MG63 (cell line): ENCODE data around the gene SLC22A25. TPM values are rescaled to one million over a fixed set of nuclear protein-coding genes. Genes with fewer than 3 reads are reported as not detected.
"Not testable (repeated sequence)": the region's sequence is repeated elsewhere in the genome, so short reads cannot be mapped to it uniquely, and the experiment has no call there.

ENCODE experiments used
- DNase-seq: peaks from one replicate; pipeline ENCODE4 v3.0.0-alpha.2; 2020
- H3K27me3 ChIP-seq: fragments of 250-450 bp; sonication (Bioruptor Pico); 2 replicates; pipeline ENCODE4 v1.5.1; 2020; ENCODE audit warnings: mild to moderate bottlenecking, moderate library complexity
- H3K36me3 ChIP-seq: fragments of 250-450 bp; sonication (Bioruptor Pico); 2 replicates; pipeline ENCODE4 v1.5.1; 2020; ENCODE audit warnings: mild to moderate bottlenecking, moderate library complexity
- H3K4me3 ChIP-seq: fragments of 250-450 bp; sonication (Bioruptor Pico); 2 replicates; pipeline ENCODE4 v1.5.1; 2020; ENCODE audit warnings: mild to moderate bottlenecking, moderate library complexity
- H3K9me3 ChIP-seq: fragments of 250-450 bp; sonication (Bioruptor Pico); 2 replicates; pipeline ENCODE4 v1.5.1; 2020; ENCODE audit warnings: mild to moderate bottlenecking, moderate library complexity
- total RNA-seq: library from RNA; depleted of rRNA; stranded (reverse); fragments of >200 nt; shearing (Covaris generic); gene quantifications from 2 replicates; pipeline ENCODE4 v1.2.3, GENCODE V29; 2014; ENCODE audit warnings: low replicate concordance; rRNA removed

The SLC22A25 gene
- total RNA-seq, 1 experiment from 2014 or later = not detected

DNA sequence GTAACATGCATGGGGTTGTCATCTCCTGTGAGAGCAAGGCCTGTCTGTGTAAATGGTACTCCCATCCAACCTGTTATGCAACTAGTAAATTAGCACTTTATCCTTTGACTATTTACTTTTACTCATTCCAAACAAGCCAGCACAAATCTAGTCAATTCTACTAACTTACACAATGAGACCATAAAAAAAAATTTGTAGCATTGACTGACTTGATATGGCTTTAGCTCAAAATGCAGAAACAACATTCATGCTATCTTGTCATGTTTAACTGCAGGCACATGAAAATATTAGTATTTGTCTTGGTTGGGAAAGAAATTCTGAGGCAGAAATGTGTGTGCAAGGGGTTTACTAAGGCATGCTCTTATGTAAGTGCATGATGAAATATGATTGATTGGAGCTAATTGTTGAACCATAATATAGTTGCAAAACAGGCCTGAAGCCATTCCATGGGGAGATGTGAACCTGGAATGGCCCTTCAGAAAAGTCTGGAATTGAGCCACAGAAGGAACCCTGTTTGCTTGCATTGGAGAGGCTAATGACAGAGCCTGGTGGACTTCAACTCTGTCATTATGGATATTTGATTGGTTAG, 2.5 kb downstream of the SLC22A25 start:
- Histone ChIP-seq H3K9me3 (no peaks in the 10 kb centered on the region; the same call in 1 of the 2 replicates), H3K36me3 (no peaks in the 10 kb centered on the region), H3K4me3 (no peak overlapping the region), H3K27me3 (no peaks in the 10 kb centered on the region)
- DNase-seq = no peak

DNA sequence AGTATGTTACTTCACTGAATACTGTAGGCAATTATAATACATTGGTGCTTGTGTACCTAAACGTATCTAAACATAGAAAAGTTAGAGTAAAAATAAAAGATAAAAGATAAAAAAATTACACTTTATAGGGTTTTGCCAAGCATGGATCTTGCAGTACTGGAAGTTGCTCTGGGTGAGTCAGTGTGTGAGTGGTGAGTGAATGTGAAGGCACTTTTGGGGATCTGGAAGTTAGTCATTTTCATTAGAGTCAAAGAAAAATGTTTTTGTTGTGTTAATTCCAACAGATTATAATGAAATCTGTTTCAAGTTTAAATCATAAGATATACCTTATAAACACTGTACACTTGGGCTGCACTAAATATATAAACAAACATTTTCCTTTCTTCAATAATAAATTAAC, 3.3 kb downstream of the SLC22A25 start:
- Histone ChIP-seq H3K9me3 (no peaks in the 10 kb centered on the region; the same call in 1 of the 2 replicates), H3K27me3 (no peaks in the 10 kb centered on the region), H3K36me3 (no peaks in the 10 kb centered on the region), H3K4me3 (no peak overlapping the region)
- peak; percentile 7 for DNase-seq

DNA sequence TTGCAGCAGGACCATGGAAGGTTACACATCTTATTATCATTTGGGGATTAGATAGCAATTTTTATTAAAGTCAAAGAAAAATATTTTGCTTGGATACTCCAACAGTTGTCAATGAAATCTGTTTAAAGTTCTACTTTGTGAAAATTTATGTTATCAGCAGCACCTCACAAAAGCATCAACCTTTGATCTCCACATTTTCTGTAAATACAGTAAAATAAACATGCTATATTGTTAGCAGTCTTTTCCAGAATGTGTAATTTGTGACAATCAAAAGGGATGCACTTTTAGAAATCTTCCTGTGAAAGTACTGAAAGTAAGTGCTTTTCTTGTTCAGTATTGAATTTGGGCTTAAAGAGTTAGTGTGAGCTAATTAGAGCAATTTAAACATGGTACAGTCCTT, 4.1 kb downstream of the SLC22A25 start:
- Histone ChIP-seq H3K36me3 (no peaks in the 10 kb centered on the region), H3K27me3 (no peaks in the 10 kb centered on the region), H3K9me3 (no peaks in the 10 kb centered on the region; the same call in 1 of the 2 replicates), H3K4me3 (no peak overlapping the region)
- no peak for DNase-seq

DNA sequence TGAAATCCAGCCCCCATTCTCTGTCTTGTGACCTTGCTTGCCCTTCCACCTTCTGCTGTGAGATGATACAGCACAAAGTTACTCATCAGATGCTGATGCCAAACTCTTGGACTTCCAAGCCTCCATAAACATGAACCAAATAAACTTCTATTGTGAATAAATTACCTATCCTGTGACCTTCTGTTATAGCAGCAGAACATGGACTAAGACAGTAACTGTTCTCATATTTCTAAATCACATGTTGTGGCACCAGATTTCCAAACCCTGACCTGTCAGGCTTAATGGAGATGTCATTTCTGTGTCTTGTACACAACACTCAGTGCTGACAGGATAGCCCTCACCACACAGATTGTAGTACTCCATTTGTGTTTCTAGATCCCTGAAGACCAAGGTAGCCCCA, 6.0 kb downstream of the SLC22A25 start:
- no peak for DNase-seq
- no peak overlapping the region for H3K4me3 ChIP-seq

DNA sequence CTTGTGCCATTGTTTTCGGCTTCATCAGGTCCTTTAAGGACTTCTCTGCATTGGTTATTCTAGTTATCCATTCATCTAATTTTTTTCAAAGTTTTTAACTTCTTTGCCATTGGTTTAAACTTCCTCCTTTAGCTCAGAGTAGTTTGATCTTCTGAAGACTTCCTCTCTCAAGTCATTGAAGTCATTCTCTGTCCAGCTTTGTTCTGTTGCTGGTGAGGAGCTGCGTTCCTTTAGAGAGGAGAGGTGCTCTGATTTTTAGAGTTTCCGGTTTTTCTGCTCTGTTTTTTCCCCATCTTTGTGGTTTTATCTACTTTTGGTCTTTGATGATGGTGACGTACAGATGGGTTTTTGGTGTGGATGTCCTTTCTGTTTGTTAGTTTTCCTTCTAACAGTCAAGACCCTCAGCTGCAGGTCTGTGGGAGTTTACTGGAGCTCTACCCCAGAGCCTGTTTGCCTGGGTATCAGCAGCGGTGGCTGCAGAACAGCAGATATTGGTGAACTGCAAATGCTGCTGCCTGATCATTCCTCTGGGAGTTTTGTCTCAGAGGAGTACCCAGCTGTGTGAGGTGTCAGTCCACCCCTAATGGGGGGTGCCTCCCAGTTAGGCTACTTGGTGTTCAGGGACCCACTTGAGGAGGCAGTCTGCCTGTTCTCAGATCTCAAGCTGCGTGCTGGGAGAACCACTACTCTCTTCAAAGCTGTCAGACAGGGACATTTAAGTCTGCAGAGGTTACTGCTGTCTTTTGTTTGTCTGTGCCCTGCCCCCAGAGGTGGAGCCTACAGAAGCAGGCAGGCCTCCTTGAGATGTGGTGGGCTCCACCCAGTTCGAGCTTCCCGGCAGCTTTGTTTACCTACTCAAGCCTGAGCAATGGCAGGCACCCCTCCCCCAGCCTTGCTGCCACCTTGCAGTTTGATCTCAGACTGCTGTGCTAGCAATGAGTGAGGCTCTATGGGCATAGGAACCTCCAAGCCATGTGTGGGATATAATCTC, 7.6 kb downstream of the SLC22A25 start:
- H3K4me3 ChIP-seq = not testable (repeated sequence)

More for the DNA sequence above, 6.0 kb downstream of the SLC22A25 start:
- Histone ChIP-seq H3K9me3 (no peaks in the 10 kb centered on the region; the same call in 1 of the 2 replicates), H3K36me3 (no peaks in the 10 kb centered on the region), H3K27me3 (no peaks in the 10 kb centered on the region)

DNA sequence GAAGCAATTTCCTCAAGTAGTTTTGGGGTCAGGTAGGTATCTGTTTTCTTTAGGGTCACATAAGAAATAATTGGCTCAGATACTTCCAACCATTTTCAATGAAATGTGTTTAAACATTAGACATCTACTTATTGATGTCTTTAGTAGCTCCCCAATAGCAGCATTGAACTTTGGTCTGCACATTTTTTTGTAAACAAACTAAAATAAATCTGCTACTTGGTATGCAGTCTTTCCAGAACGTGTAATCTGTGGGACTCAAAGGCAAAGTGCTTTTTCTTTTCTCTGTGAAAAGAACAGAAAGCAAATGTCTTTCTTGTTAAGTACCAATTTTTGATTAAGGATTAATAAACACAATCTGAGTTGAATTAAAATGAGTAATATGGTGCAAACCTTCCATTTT, 13.6 kb downstream of the SLC22A25 start:
- Histone ChIP-seq H3K4me3 (no peak overlapping the region), H3K36me3 (no peaks in the 10 kb centered on the region), H3K9me3 (no peaks in the 10 kb centered on the region), H3K27me3 (no peaks in the 10 kb centered on the region)
- DNase-seq = no peak

More for the DNA sequence above, 7.6 kb downstream of the SLC22A25 start:
- not testable (repeated sequence) for DNase-seq, H3K36me3 ChIP-seq, H3K27me3 ChIP-seq, H3K9me3 ChIP-seq

DNA sequence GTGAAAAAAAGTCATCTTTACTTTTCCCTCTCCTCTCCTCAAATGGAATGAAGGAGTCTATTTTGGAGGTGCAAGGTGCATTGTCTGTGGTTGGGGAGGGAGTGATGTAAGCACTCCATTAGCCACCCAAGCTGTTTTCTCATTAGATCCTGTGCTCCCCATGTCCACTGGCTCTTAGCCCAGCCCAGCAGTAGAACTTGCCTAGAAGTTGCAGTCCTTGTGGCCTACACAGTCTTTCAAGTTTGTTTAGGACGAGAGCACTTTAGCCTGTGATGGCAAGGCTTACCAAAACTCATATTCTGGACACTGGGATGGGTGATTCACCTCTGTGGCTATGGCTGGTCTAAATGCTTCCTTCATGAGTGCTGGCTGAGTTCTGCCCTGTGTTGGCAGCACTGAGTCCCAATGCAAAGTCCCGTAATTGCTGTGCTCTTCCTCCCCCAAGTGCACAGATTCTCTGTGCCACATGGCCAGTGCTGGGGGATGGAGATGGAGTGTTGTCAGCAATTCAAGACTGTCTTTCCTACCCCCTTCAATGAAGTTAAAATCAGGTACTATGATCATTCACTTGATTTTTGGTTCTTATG, 15.8 kb downstream of the SLC22A25 start:
- H3K4me3 ChIP-seq = no peak overlapping the region
- no peaks in the 10 kb centered on the region; the same call in 1 of the 2 replicates for H3K27me3 ChIP-seq
- peak; percentile 17 for DNase-seq
- H3K36me3 ChIP-seq = no peaks in the 10 kb centered on the region
- H3K9me3 ChIP-seq = no peaks in the 10 kb centered on the region; the same call in 1 of the 2 replicates

DNA sequence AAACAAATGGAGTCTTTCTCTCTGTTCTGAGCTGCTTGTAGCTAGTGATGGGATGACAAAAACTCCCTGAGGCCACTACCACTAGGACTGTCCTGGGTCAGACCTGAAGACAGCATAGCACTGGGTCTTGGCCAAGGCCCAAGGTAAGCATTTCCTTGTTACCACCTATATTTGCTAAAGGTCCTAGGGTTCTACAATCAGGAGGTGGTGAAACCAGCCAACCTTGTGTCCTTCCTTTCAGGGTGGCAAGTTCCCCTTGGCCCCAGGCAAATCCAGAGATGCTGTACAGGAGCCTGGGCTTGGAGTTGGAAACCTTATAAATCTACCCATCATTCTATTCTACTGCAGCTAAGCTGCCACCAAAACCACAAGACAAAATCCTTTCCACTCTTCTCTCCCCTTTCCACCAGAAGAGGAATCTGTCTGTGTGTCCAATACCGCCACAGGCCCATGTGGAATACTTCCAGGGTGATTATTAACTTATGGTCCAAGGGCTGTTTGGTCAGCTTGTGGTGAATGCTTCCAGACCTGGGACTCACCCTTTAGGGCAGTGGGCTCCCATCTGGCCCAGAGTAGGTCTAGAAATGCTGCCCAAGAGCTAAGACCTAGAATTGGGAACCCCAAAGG, 16.8 kb downstream of the SLC22A25 start:
- no peak for DNase-seq
- Histone ChIP-seq H3K36me3 (no peaks in the 10 kb centered on the region), H3K27me3 (no peaks in the 10 kb centered on the region; the same call in 1 of the 2 replicates), H3K9me3 (no peaks in the 10 kb centered on the region; the same call in 1 of the 2 replicates), H3K4me3 (no peak overlapping the region)

DNA sequence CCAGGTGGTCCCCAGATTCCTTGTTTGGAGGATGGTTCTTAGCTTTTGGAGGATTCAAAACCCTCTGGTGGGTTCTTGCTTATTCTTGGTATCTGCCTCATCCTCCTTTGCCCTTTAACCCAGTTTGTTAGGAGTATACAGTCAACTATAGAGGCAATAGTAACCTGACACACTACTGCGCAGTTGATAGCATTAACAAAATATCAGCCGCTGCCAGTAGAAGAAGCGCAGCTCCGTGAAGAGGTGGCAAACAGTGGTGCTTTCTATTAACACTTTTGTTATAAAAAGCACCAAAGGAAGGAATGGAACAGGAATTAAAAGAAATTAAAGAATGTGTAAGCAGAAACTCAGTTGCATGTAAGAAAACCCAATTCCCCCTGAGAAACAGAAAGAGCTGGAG, 29.3 kb downstream of the SLC22A25 start:
- Histone ChIP-seq H3K36me3 (no peaks in the 10 kb centered on the region), H3K27me3 (peaks cover 3% of the 10 kb centered on the region; the same call in 1 of the 2 replicates), H3K4me3 (no peak overlapping the region), H3K9me3 (no peaks in the 10 kb centered on the region)
- no peak for DNase-seq

DNA sequence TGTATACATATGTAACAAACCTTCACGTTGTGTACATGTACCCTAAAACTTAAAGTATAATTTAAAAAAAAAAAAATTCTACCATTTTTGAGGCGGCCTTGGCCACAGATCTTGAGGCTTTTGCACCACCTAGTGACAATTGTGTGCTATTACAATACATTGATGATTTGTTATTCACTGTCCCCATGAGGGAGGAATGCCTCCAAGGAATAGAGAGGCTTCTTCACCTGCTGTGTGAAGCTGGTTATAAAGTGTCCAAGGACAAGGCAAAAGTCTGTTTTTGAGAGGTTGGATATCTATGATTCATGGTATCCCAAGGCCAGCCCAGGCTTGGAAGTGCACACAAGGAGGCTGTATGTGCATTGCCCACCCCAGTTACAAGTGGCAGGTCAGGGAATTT, 30.7 kb downstream of the SLC22A25 start:
- no peak for DNase-seq

DNA sequence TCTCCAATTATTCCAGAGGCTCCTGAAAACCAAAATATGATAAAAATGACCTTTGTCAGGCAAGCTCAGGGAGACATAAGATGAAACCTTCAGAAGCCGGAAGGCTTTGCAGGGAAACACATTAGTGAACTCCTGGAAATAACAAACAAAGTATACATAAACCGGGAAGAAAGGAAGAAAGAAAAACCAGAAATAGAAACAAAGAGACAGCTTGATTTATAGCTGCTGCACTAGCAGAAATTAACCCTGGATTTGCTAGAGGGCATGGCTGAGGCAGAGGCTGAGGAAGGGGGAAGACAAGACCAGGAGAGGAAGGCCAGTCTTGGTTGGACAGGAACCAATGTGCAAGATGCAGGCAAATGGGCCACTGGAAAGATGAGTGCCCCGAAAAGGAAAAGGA, 33.3 kb downstream of the SLC22A25 start:
- Histone ChIP-seq H3K4me3 (no peak overlapping the region), H3K36me3 (no peaks in the 10 kb centered on the region), H3K27me3 (no peaks in the 10 kb centered on the region), H3K9me3 (no peaks in the 10 kb centered on the region)
- no peak for DNase-seq

More for the DNA sequence above, 30.7 kb downstream of the SLC22A25 start:
- no peaks in the 10 kb centered on the region for H3K27me3 ChIP-seq
- no peaks in the 10 kb centered on the region for H3K9me3 ChIP-seq
- no peak overlapping the region for H3K4me3 ChIP-seq
- H3K36me3 ChIP-seq = no peaks in the 10 kb centered on the region

Other genes with a start within 250 kb of the SLC22A25 start
- not detected in 2 replicates for gene SLC22A8, start 227.8 kb downstream of the SLC22A25 start, total RNA-seq
- not detected in 2 replicates for gene SLC22A24, start 99.4 kb downstream of the SLC22A25 start, total RNA-seq
- not detected in 2 replicates for gene SLC22A9, start 126.2 kb upstream of the SLC22A25 start, total RNA-seq
- gene PLAAT5, start 247.6 kb upstream of the SLC22A25 start, total RNA-seq = not detected in 2 replicates